GM13977 (cell line): ENCODE measurements around the gene TEX2.
A peak's percentile ranks its signal among the peaks of the same experiment; 100 is the strongest.

ENCODE experiments used
- DNase-seq: peaks from one replicate; pipeline ENCODE4 v3.0.0; 2012; ENCODE audit warnings: low spot score
- in situ Hi-C: fragments of 300-500 bp; cut with MboI; formaldehyde crosslinking; loops from one replicate; pipeline ENCODE4 v1.12.0; 2022; ENCODE audit warnings: low sequenced_read_pairs, low pct_unique_long_range_greater_than_20kb, mixed read lengths, inconsistent platforms; ENCODE audit not compliant: unreplicated experiment
- TF ChIP-seq, protein P1 (sequence below): IDR thresholded peaks from 2 replicates; pipeline ENCODE4 v1.5.1; 2012; ENCODE audit warnings: mild to moderate bottlenecking, control low read depth; ENCODE audit not compliant: insufficient read depth; ENCODE audit errors: extremely low read depth, missing control alignments

The TEX2 gene

DNA sequence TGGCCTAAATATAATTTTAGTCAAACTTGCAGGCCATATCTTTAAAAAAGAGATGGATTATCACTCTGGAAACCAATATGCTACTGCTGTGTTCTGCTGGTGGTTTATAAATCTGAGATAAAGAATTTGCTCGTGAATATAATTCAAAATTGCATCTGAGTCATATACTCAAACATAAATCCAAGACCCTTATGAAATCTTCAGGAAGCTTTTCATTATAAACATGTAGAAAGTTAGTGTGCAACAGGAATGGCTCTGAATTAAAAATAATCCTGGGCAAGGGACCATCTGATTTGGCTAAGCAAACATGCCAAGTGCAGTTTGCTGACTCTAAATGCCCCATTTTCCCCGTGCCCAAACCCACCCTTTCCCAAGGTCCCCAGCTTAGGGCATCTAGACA lies 57.3 kb downstream of the TEX2 start:
- DNase-seq = no peak
- TF ChIP-seq, protein P1, sequence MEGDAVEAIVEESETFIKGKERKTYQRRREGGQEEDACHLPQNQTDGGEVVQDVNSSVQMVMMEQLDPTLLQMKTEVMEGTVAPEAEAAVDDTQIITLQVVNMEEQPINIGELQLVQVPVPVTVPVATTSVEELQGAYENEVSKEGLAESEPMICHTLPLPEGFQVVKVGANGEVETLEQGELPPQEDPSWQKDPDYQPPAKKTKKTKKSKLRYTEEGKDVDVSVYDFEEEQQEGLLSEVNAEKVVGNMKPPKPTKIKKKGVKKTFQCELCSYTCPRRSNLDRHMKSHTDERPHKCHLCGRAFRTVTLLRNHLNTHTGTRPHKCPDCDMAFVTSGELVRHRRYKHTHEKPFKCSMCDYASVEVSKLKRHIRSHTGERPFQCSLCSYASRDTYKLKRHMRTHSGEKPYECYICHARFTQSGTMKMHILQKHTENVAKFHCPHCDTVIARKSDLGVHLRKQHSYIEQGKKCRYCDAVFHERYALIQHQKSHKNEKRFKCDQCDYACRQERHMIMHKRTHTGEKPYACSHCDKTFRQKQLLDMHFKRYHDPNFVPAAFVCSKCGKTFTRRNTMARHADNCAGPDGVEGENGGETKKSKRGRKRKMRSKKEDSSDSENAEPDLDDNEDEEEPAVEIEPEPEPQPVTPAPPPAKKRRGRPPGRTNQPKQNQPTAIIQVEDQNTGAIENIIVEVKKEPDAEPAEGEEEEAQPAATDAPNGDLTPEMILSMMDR = no peak
- in situ Hi-C loops = no loop called here

DNA sequence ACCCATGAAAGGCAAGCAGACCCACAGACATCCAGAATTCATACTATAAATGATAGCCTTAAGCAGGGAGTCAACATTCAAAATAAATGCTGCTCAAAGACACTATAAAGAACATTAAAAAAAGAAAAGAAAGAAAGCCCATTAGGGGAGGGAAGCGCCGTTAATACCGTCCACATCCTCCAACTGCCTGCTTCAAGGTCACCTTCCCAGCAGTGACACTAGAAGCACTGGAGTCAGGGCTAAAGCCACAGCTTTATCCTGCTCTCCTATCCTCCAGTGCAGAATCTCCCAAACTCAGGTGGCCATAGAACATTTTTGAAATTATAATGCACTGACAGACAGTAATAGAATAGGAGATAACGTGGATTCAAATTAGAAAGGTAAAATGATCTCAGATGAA lies 59.4 kb downstream of the TEX2 start:
- TF ChIP-seq, protein P1 = no peak
- DNase-seq = no peak
- in situ Hi-C loops = no loop called here

DNA sequence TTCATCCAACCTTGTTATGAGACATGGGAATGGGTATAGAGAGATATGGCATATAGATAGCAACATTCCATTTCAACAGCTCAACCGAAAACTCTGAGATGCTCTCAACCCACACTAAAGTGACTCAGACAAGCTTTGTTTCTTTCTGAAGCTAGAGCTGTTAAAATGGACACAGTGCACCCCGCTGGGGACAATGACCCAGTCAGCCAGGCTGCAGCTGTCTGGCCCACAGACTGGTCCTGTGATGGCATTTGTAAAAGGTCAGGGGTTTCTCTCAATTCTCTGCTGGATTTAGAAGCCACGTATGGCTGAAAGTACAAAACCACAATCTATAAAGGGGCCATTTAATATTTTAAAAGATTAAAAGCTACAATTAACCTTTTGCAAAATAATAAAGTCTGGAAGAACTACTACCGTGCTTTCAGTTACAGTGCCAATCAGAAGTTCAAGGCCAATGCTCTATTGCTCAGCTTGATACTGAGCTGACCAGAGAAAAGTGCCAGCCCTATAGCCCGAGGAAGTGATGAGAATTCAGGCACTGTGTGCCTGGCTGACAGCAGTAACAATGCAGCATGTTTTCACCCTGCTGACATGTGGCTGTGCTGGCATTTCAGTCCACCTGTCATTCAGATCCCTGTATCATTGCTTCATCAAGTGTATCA lies 60.2 kb downstream of the TEX2 start:
- DNase-seq = no peak
- in situ Hi-C loops = no loop called here

DNA sequence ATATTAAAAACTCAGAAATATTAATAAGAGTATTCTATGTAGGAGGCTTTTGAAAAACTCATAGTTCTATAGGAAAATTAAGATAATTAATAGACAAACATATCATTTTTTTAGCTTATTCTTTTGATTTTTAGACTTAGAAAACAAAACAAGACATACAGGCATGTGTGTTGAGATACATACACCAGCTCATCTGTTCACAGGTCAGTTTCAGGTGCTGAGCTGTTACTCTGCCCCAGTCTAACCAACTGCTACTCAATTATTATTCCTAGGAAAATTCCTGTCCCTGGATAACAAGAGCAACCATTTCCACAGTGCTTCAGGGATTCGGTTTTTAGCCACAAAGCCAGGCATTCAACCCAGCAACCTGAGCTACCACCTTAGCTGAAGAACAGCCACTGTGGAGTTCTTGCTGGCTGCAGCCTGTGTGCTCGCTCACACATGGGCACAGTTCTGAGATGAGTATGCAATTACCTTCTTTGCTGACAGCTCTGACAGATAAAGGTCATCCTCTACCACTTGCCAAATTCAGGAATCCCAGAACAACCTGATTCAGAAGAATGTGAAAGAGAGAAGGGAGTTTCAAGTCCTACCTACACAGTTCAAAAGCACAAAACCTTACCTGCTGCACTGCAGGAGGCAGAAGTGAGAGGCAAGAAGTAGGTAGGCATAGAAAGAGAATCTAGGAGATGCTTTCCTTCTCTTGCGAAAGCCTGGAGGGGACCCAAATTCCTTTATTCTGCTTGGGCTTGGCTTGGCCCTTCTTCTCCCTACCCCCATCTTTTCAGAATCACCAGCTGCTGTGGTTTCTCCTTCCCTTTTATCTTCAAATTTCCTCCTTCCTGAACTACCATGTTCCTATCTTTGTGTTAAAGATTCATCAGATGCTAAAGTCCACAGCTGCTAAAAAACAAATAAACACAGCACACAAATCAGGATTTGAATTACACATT lies 62.7 kb downstream of the TEX2 start:
- peak; percentile 24 for DNase-seq
- TF ChIP-seq, protein P1 = no peak
- in situ Hi-C loops = no loop called here

More for the DNA sequence above, 60.2 kb downstream of the TEX2 start:
- TF ChIP-seq, protein P1 = no peak

DNA sequence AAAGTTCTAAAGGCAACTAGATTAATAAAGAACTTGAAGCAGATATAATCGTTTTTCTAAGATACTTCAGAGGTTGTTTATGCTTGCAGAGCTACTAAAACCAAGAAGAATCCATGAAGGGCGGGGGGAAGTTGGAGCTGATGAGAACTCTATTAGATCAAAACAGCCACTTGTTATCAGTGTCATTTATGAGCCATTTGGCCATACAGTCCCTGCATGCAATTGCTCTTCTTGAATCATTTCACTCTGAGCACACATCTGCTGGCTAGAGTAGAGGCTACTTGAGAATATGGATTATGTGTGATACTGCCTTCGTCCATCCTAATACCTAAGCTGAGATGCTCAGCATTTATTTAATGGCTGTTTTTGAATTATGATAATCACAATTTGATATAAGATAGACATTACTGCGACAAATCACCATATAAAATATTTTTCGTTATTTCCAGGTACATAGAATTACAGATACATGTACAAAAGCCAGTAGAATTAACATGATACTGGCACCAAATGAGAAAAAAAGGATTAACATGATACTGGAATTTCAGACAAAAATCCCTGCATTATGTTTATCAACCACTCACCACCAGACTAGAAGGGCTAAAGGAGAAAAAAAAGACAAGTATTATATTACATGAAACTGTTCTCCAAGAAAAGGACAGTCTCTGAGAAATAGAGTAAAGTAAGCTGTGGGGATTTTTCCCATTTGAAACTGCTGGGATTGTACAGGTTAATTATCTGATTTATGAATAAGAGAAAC lies 64.5 kb downstream of the TEX2 start:
- TF ChIP-seq, protein P1 = no peak
- in situ Hi-C loops = no loop called here
- no peak for DNase-seq

DNA sequence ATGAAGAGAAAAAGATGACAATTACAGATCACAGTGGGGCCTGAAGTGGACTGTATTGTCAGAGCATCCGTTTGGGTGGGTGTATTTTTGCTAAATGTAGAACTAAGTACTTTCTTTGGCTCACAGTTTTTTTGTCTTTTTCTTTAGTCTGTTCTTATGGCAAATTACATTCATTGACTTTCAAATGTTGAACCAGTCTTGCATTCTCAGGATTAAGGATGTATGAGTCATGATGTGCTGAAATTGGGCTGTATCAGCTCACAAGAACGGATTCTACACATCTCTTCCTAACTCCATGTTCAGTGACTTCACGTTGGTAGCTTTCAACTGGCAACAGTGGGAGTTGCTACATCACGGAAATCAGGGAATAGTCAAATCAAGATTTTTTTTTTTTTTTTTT lies 66.5 kb downstream of the TEX2 start:
- TF ChIP-seq, protein P1 = no peak
- no peak for DNase-seq
- in situ Hi-C loops = no loop called here
